HL-60 (cell line): ENCODE results near the gene CACTIN.

Experiments
- DNase-seq, 2 experiments: peaks; one replicate each; pipeline ENCODE4 v3.0.0-alpha.2; 2010 to 2020; ENCODE audit warnings: low read depth in 1 of 2, low spot score in 1 of 2
- H3K27ac ChIP-seq: fragments of 250-450 bp; sonication (Bioruptor Pico); replicated peaks from 2 replicates; pipeline ENCODE4 v1.5.1; 2020; ENCODE audit warnings: mild to moderate bottlenecking, moderate library complexity
- H3K27me3 ChIP-seq: fragments of 250-450 bp; sonication (Bioruptor Pico); 2 replicates; pipeline ENCODE4 v1.5.1; 2021; ENCODE audit warnings: mild to moderate bottlenecking, moderate library complexity; ENCODE audit not compliant: insufficient read depth, poor library complexity, severe bottlenecking
- H3K4me3 ChIP-seq: replicated peaks from 2 replicates; pipeline ENCODE4 v1.5.1; 2011; ENCODE audit warnings: mild to moderate bottlenecking, control low read depth, low read length; ENCODE audit not compliant: insufficient read depth
- GABPA ChIP-seq: IDR thresholded peaks from 2 replicates; pipeline ENCODE4 v1.6.1; 2012; ENCODE audit warnings: low read depth
- POLR2AphosphoS5 ChIP-seq: IDR thresholded peaks from 2 replicates; pipeline ENCODE4 v1.6.1; 2012; ENCODE audit warnings: low read depth
- SPI1 ChIP-seq: IDR thresholded peaks from 2 replicates; pipeline ENCODE4 v1.6.1; 2012; ENCODE audit warnings: low read depth, mild to moderate bottlenecking, borderline replicate concordance
- TF ChIP-seq, protein P1 (sequence below): IDR thresholded peaks from one replicate; pipeline ENCODE4 v1.5.1; 2011; ENCODE audit warnings: low read length, control low read depth, inconsistent platforms; ENCODE audit not compliant: insufficient read depth
- TF ChIP-seq, protein P2 (sequence below): IDR thresholded peaks from 2 replicates; pipeline ENCODE4 v1.6.1; 2012; ENCODE audit warnings: low read depth; ENCODE audit not compliant: insufficient replicate concordance

The CACTIN gene

DNA sequence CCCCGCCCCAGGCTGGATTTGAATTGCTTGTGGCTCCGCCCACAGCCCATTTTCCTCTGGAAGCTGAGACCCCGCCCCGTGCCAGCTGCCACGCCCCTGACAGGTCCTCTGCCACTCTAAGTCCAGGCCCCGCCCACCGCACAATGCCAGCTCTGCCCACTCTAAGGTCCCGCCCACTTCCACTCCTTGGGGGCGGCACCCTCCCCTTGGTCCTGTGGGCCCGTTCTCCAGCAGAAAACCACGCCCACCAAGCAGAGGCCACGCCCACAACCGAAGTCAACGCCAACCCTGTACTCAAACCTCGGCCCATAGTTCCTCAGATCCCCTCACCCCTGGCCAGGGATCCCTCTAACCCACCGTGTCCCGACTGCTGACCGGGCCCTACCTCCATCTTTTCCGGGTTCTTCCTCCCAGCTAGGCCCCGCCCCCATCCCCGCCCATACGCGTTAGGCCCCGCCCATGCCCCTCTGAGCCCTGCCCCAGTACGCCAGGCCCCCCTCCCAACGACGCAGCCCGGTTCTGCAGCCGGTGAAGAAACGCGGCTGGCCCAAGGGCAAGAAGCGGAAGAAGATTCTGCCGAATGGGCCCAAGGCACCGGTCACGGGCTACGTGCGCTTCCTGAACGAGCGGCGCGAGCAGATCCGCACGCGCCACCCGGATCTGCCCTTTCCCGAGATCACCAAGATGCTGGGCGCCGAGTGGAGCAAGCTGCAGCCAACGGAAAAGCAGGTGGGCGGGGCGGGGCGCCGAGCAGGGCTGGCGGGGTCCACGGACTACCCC lies 52.5 kb downstream of the CACTIN start:
- 0 out of 2 replicates have a peak, but pooled peaks have one; percentile 44 for TF ChIP-seq POLR2AphosphoS5
- no peak for TF ChIP-seq GABPA
- DNase-seq = peak; percentile 93 to 97
- Histone ChIP-seq H3K27me3 (no peaks in the 10 kb centered on the region), H3K4me3 (peak overlapping the region; percentile 77), H3K27ac (peak overlapping the region; percentile 81)

DNA sequence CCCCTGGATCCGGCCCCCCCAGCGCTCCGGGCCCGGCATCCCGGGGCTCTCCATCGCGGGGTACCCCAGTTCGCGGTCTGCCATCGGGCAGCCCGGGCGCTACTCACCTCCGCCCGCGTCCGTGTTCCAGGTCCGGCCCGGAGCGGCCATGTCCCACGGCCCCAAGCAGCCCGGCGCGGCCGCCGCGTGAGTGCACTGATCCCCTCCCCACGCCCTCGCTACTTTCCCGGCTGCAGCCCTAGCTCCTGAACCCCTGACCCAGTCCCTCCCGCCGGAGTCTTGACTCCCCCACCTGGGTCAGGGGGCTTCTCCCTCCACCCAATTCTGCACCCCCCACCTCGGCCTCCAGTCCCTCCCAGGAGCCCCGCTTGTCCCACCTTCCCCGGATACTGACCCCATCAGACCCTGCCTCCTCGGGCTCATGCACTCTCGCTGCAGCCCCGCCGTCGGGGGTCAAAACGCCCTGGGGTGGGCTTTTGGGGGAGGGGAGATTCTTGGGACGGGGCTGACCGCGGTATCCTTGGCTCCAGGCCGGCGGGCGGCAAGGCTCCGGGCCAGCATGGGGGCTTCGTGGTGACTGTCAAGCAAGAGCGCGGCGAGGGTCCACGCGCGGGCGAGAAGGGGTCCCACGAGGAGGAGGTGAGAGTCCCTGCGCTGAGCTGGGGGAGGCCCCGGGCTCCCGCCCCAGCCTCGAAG lies 53.3 kb downstream of the CACTIN start:
- Histone ChIP-seq H3K27me3 (no peaks in the 10 kb centered on the region), H3K27ac (peak overlapping the region; percentile 81), H3K4me3 (peak overlapping the region; percentile 77)
- no peak for TF ChIP-seq GABPA
- no peak for TF ChIP-seq SPI1
- TF ChIP-seq POLR2AphosphoS5 = no peak
- TF ChIP-seq, protein P1, sequence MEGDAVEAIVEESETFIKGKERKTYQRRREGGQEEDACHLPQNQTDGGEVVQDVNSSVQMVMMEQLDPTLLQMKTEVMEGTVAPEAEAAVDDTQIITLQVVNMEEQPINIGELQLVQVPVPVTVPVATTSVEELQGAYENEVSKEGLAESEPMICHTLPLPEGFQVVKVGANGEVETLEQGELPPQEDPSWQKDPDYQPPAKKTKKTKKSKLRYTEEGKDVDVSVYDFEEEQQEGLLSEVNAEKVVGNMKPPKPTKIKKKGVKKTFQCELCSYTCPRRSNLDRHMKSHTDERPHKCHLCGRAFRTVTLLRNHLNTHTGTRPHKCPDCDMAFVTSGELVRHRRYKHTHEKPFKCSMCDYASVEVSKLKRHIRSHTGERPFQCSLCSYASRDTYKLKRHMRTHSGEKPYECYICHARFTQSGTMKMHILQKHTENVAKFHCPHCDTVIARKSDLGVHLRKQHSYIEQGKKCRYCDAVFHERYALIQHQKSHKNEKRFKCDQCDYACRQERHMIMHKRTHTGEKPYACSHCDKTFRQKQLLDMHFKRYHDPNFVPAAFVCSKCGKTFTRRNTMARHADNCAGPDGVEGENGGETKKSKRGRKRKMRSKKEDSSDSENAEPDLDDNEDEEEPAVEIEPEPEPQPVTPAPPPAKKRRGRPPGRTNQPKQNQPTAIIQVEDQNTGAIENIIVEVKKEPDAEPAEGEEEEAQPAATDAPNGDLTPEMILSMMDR = no peak
- TF ChIP-seq, protein P2, sequence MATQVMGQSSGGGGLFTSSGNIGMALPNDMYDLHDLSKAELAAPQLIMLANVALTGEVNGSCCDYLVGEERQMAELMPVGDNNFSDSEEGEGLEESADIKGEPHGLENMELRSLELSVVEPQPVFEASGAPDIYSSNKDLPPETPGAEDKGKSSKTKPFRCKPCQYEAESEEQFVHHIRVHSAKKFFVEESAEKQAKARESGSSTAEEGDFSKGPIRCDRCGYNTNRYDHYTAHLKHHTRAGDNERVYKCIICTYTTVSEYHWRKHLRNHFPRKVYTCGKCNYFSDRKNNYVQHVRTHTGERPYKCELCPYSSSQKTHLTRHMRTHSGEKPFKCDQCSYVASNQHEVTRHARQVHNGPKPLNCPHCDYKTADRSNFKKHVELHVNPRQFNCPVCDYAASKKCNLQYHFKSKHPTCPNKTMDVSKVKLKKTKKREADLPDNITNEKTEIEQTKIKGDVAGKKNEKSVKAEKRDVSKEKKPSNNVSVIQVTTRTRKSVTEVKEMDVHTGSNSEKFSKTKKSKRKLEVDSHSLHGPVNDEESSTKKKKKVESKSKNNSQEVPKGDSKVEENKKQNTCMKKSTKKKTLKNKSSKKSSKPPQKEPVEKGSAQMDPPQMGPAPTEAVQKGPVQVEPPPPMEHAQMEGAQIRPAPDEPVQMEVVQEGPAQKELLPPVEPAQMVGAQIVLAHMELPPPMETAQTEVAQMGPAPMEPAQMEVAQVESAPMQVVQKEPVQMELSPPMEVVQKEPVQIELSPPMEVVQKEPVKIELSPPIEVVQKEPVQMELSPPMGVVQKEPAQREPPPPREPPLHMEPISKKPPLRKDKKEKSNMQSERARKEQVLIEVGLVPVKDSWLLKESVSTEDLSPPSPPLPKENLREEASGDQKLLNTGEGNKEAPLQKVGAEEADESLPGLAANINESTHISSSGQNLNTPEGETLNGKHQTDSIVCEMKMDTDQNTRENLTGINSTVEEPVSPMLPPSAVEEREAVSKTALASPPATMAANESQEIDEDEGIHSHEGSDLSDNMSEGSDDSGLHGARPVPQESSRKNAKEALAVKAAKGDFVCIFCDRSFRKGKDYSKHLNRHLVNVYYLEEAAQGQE = no peak
- DNase-seq = peak in 1 of 2 experiments; percentile 9

DNA sequence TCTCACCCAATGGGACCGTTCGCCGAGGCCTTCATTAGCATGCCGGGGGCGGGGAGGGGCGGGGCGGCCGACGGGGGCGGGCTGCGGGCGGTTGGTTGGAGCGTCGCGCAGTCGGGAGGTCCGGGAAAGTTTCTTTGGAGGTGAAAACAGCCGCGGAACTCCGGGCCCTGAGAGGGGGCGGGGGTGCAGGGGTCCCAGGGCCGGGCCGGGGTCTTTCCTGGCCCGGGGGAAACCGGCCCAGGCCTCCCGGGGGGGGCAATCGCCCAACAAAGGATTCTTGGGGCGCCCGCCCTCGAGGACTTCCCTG lies 53.8 kb downstream of the CACTIN start, which contains the start of gene HMG20B:
Gene HMG20B, plus strand, starts transcription at position 90 of the 307 bp plus-strand sequence. CDS start 366 bp downstream, outside the sequence.
- H3K4me3 ChIP-seq = peak within 1 kb of the TSS; percentile 77
- no peaks in the 10 kb centered on the region for H3K27me3 ChIP-seq
- H3K27ac ChIP-seq = peak within 1 kb of the TSS; percentile 81
- no peak for DNase-seq
- TF ChIP-seq POLR2AphosphoS5 = no peak
- no peak for TF ChIP-seq GABPA
- TF ChIP-seq, protein P2 = no peak
- TF ChIP-seq SPI1 = no peak
- TF ChIP-seq, protein P1 = no peak

DNA sequence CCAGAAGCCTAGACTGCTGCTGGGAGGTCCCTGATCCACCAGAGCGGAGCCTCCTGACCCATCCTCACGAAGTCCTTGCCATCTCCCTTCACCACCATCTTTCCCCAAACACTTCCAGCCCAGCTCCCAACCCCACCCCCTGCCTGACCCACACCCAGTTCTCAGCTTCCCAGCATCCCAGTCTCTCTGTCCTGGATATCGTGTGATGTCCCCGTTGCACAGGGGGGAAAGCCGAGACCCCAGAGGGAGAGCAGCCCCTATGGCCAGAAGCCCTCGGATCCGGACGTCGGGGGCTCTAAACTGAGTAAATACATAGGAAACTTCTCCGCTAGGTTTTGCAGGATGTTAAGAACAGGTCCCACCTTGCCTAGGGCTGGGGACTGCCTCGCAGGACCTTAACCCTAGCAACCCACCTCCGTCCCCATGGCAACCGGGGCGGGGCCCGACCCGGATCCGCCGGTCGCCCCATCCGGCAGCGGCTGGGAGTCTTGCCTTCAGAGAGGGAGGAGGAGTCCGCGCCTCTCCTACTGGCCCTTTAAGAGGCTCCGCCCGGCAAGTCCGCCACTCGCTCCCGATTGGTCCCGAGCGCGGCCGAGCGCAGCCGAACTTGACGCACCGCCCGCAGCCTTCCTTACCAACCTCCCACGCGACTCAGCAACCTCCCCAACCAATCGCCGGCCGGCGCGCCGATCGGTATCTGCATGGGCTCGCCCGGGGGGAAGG lies 54.3 kb downstream of the CACTIN start:
- peak; percentile 99 to 100 for DNase-seq
- TF ChIP-seq, protein P2 = no peak
- TF ChIP-seq GABPA (no peak), POLR2AphosphoS5 (no peak), SPI1 (no peak)
- TF ChIP-seq, protein P1 = no peak
- Histone ChIP-seq H3K27ac (peak overlapping the region; percentile 50), H3K4me3 (peak overlapping the region; percentile 49), H3K27me3 (no peaks in the 10 kb centered on the region)
